A549 (cell line): Measurements from ENCODE around the gene KCP. TPM values are rescaled to one million over a fixed set of nuclear protein-coding genes. Genes with fewer than 3 reads are reported as not detected.

Experiments
- ATAC-seq, 2 experiments: fragments of 200-7000 bp in 1 of 2; fragments of >200 bp in 1 of 2; cut with Nextera tagmentation in 1 of 2; cut with Tn5 transposase in 1 of 2; 3 replicates each; pipeline versions ENCODE4 v1.8.0 to v1.9.1; 2018 to 2020; ENCODE audit warnings: mild to moderate bottlenecking in 1 of 2, moderate library complexity in 1 of 2
- CTCF ChIA-PET: fragments of 300-600 bp; sonication (Branson Sonifier 250); formaldehyde crosslinking; extraction: SDS; loops from one replicate; lab custom pipeline; 2021; ENCODE audit warnings: antibody characterized with exemption, inconsistent platforms; lab: Yijun Ruan, JAX
- POLR2A ChIA-PET: fragments of 350-600 bp; formaldehyde crosslinking; extraction: SDS; loops from one replicate; lab custom pipeline; 2021; ENCODE audit warnings: antibody characterized with exemption, inconsistent platforms; lab: Yijun Ruan, JAX
- DNase-seq, 2 experiments: peaks; one replicate each; pipeline versions ENCODE4 v3.0.0 to v3.0.0-alpha.2; 2011 to 2016; ENCODE audit warnings: low read depth in 1 of 2, low spot score in 1 of 2
- FAIRE-seq: peaks from 2 replicates; lab custom pipeline; 2011; peaks lifted over from hg19 to GRCh38; lab: Jason Lieb, UNC
- H3K27ac ChIP-seq, 2 experiments: fragments of >200 bp; sonication (Bioruptor Twin); formaldehyde crosslinking; 3 replicates each; pipeline ENCODE4 v1.5.1; 2016 to 2017
- H3K4me1 ChIP-seq: fragments of >200 bp; sonication (Bioruptor Twin); formaldehyde crosslinking; 3 replicates; pipeline ENCODE4 v1.6.1; 2016
- H3K4me2 ChIP-seq: fragments of >200 bp; sonication (Bioruptor Twin); formaldehyde crosslinking; 3 replicates; pipeline ENCODE4 v1.6.1; 2016
- H3K4me3 ChIP-seq: fragments of >200 bp; sonication (Bioruptor Twin); formaldehyde crosslinking; 3 replicates; pipeline ENCODE4 v1.5.1; 2016
- H3K9me3 ChIP-seq: fragments of >200 bp; sonication (Bioruptor Twin); formaldehyde crosslinking; 3 replicates; pipeline ENCODE4 v1.6.1; 2016
- BHLHE40 ChIP-seq: IDR thresholded peaks from 2 replicates; pipeline ENCODE4 v1.6.1; 2012; ENCODE audit warnings: low read depth, low read length, inconsistent platforms
- CBX8 ChIP-seq: fragments of 200-600 bp; sonication (generic); IDR thresholded peaks from 2 replicates; pipeline ENCODE4 v1.6.1; 2016
- CHD2 ChIP-seq: fragments of 150-350 bp; IDR thresholded peaks from 2 replicates; pipeline ENCODE4 v1.6.1; 2014; ENCODE audit warnings: low read length; ENCODE audit not compliant: partially characterized antibody
- CHD4 ChIP-seq: fragments of 200-600 bp; sonication (generic); IDR thresholded peaks from 2 replicates; pipeline ENCODE4 v1.6.1; 2016; ENCODE audit warnings: antibody characterized with exemption, mild to moderate bottlenecking, borderline replicate concordance
- E2F6 ChIP-seq: IDR thresholded peaks from 2 replicates; pipeline ENCODE4 v1.6.1; 2012; ENCODE audit warnings: low read depth, borderline replicate concordance
- EHMT2 ChIP-seq: fragments of 200-600 bp; sonication (generic); IDR thresholded peaks from 2 replicates; pipeline ENCODE4 v1.6.1; 2016; ENCODE audit warnings: antibody characterized with exemption, low read depth, mild to moderate bottlenecking, moderate library complexity
- EP300 ChIP-seq, 2 experiments: fragments of >200 bp; sonication (Bioruptor Twin); formaldehyde crosslinking; IDR thresholded peaks; 2 replicates in 1 of 2; 3 replicates in 1 of 2; pipeline ENCODE4 v1.6.1; 2016 to 2017
- FOXS1 ChIP-seq: fragments of 250-450 bp; sonication (Bioruptor Pico); IDR thresholded peaks from 2 replicates; pipeline ENCODE4 v1.5.0; 2020; ENCODE audit warnings: mild to moderate bottlenecking, moderate library complexity
- HDAC2 ChIP-seq: fragments of 200-600 bp; sonication (generic); IDR thresholded peaks from 2 replicates; pipeline ENCODE4 v1.6.1; 2016
- HEYL ChIP-seq: fragments of 250-450 bp; sonication (Bioruptor Pico); IDR thresholded peaks from 2 replicates; pipeline ENCODE4 v1.8.0; 2021; ENCODE audit warnings: mild to moderate bottlenecking, moderate library complexity
- JUN ChIP-seq, 2 experiments: fragments of >200 bp; sonication (Bioruptor Twin); formaldehyde crosslinking; IDR thresholded peaks; 2 replicates in 1 of 2; 3 replicates in 1 of 2; pipeline ENCODE4 v1.6.1; 2016 to 2017
- MAZ ChIP-seq: fragments of 150-350 bp; IDR thresholded peaks from 2 replicates; pipeline ENCODE4 v1.6.1; 2014; ENCODE audit warnings: antibody characterized with exemption, low read depth, low read length, borderline replicate concordance
- MYC ChIP-seq: IDR thresholded peaks from 2 replicates; pipeline ENCODE4 v1.6.1; 2012; ENCODE audit warnings: mild to moderate bottlenecking, inconsistent platforms, low read length, improper control_type of control experiment, borderline replicate concordance
- NR3C1 ChIP-seq: fragments of >200 bp; sonication (Bioruptor Twin); formaldehyde crosslinking; IDR thresholded peaks from 3 replicates; pipeline ENCODE4 v1.6.1; 2017
- PBX3 ChIP-seq: IDR thresholded peaks from 2 replicates; pipeline ENCODE4 v1.6.1; 2012
- POLR2A ChIP-seq: IDR thresholded peaks from 2 replicates; pipeline ENCODE4 v1.6.1; 2012; ENCODE audit warnings: mild to moderate bottlenecking, low read length
- RAD21 ChIP-seq, 2 experiments: fragments of >200 bp in 1 of 2; sonication (Bioruptor Twin) in 1 of 2; formaldehyde crosslinking in 1 of 2; IDR thresholded peaks in 1 of 2; conservative IDR thresholded peaks in 1 of 2; 2 replicates in 1 of 2; 3 replicates in 1 of 2; pipeline ENCODE4 v1.6.1; 2012 to 2018; ENCODE audit warnings: inconsistent platforms in 1 of 2
- RARB ChIP-seq: fragments of 250-450 bp; sonication (Bioruptor Pico); IDR thresholded peaks from 2 replicates; pipeline ENCODE4 v1.8.0; 2021; ENCODE audit warnings: mild to moderate bottlenecking, moderate library complexity
- RNF2 ChIP-seq: fragments of 200-600 bp; sonication (generic); IDR thresholded peaks from 2 replicates; pipeline ENCODE4 v1.6.1; 2016; ENCODE audit warnings: low read depth, mild to moderate bottlenecking, antibody characterized with exemption, moderate library complexity, borderline replicate concordance
- ZC3H11A ChIP-seq: fragments of 450-650 bp; IDR thresholded peaks from 2 replicates; pipeline ENCODE4 v1.6.1; 2014; ENCODE audit warnings: antibody characterized with exemption, mild to moderate bottlenecking
- ZFP36 ChIP-seq: fragments of 450-650 bp; IDR thresholded peaks from 2 replicates; pipeline ENCODE4 v1.6.1; 2014; ENCODE audit warnings: borderline replicate concordance; ENCODE audit not compliant: partially characterized antibody
- ZNF302 ChIP-seq: fragments of 250-450 bp; sonication (Bioruptor Pico); IDR thresholded peaks from 2 replicates; pipeline ENCODE4 v1.9.0; 2021; ENCODE audit warnings: inconsistent platforms, mild to moderate bottlenecking, moderate library complexity
- ZSCAN20 ChIP-seq: fragments of 250-450 bp; sonication (Bioruptor Pico); IDR thresholded peaks from 2 replicates; pipeline ENCODE4 v1.8.0; 2022; ENCODE audit warnings: mild to moderate bottlenecking, moderate library complexity
- WGBS: methylation state at CpG from one replicate; pipeline ENCODE4 v1.1.6; 2017; ENCODE audit errors: missing lambda C conversion rate; 5-methylcytosine and 5-hydroxymethylcytosine counted together
- polyA plus RNA-seq, 4 experiments: library from polyadenylated mRNA; depleted of rRNA in 3 of 4; stranded (reverse); fragments of >200 nt; fragmentation: RNase III in 1 of 4; extraction: RNeasy Plus Mini Kit Qiagen cat#74134 plus additional on column Dnase treatment in 1 of 4; gene quantifications; 2 replicates in 3 of 4; 3 replicates in 1 of 4; pipeline ENCODE4 v1.2.3, GENCODE V29; 2011 to 2017
- TF ChIP-seq, protein P1 (sequence below): fragments of 150-350 bp; IDR thresholded peaks from 2 replicates; pipeline ENCODE4 v1.6.1; 2014; ENCODE audit warnings: low read depth, mild to moderate bottlenecking, low read length
- TF ChIP-seq, protein P2 (sequence below): IDR thresholded peaks from 2 replicates; pipeline ENCODE4 v1.6.1; 2012

The KCP gene
- polyA plus RNA-seq, 2 of the 4 experiments (the other 2 are of a cell fraction), result 0.14 TPM; not detected in 1

- TF ChIP-seq MAZ (no peak), NR3C1 (no peak), POLR2A (no peak), CHD4 (no peak), ZC3H11A (no peak), CBX8 (no peak)
- no peak for DNase-seq
- Histone ChIP-seq H3K4me3 (no peak overlapping the region), H3K4me1 (no peaks in the 10 kb centered on the region), H3K27ac (no peak overlapping the region), H3K9me3 (no peaks in the 10 kb centered on the region), H3K4me2 (no peak overlapping the region)
- ChIA-PET CTCF (interaction anchor here (1.6 to 4.0 kb wide), 2 partner anchors 34 to 38 kb away, joined by 5 to 11 read pairs; no protein-coding TSS in a partner anchor), POLR2A (no interaction called here)
- 70% methylated on average over 5 of the region's 5 CpGs for whole genome bisulfite sequencing
- no peak for FAIRE-seq
- no peak for ATAC-seq
Measured at GRCh38 chr7:128845475-128845874, 65.0 kb downstream of the KCP start.

DNA sequence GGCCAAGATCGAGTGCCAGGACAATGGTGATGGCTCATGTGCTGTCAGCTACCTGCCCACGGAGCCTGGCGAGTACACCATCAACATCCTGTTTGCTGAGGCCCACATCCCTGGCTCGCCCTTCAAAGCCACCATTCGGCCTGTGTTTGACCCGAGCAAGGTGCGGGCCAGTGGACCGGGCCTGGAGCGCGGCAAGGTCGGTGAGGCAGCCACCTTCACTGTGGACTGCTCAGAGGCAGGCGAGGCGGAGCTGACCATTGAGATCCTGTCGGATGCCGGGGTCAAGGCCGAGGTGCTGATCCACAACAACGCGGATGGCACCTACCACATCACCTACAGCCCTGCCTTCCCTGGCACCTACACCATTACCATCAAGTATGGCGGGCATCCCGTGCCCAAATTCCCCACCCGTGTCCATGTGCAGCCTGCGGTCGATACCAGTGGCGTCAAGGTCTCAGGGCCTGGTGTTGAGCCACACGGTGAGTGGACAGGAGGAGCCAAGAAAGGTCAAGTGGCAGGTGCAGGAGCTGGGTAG is 65.7 kb downstream of the KCP start:
- CTCF ChIA-PET, result interaction anchor here (1.3 to 4.0 kb wide), 2 partner anchors 35 kb away, joined by 3 to 11 read pairs; no protein-coding TSS in a partner anchor
- Histone ChIP-seq H3K4me3 (no peak overlapping the region), H3K27ac (no peak overlapping the region), H3K4me2 (no peak overlapping the region), H3K4me1 (no peaks in the 10 kb centered on the region), H3K9me3 (no peaks in the 10 kb centered on the region)
- POLR2A ChIA-PET, result no interaction called here
- no peak for ATAC-seq
- no peak for DNase-seq
- FAIRE-seq, result no peak
- WGBS, result 90% methylated on average over 21 of the region's 25 CpGs
- no peak for TF ChIP-seq HEYL (CRISPR knock-in tag)
- no peak for TF ChIP-seq RAD21 (conservative IDR thresholded peaks at IDR 0.05 in 1 of 2, IDR thresholded peaks at IDR 0.05 in 1 of 2)
- TF ChIP-seq RARB (CRISPR knock-in tag), result no peak
- TF ChIP-seq, protein P1, sequence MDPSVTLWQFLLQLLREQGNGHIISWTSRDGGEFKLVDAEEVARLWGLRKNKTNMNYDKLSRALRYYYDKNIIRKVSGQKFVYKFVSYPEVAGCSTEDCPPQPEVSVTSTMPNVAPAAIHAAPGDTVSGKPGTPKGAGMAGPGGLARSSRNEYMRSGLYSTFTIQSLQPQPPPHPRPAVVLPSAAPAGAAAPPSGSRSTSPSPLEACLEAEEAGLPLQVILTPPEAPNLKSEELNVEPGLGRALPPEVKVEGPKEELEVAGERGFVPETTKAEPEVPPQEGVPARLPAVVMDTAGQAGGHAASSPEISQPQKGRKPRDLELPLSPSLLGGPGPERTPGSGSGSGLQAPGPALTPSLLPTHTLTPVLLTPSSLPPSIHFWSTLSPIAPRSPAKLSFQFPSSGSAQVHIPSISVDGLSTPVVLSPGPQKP, result no peak
- no peak for TF ChIP-seq JUN (IDR thresholded peaks at IDR 0.05)
- TF ChIP-seq CBX8, result no peak
- no peak for TF ChIP-seq EHMT2
- TF ChIP-seq FOXS1, result no peak
- TF ChIP-seq, protein P2, sequence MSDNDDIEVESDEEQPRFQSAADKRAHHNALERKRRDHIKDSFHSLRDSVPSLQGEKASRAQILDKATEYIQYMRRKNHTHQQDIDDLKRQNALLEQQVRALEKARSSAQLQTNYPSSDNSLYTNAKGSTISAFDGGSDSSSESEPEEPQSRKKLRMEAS, result no peak
- no peak for TF ChIP-seq E2F6
- no peak for TF ChIP-seq ZFP36

DNA sequence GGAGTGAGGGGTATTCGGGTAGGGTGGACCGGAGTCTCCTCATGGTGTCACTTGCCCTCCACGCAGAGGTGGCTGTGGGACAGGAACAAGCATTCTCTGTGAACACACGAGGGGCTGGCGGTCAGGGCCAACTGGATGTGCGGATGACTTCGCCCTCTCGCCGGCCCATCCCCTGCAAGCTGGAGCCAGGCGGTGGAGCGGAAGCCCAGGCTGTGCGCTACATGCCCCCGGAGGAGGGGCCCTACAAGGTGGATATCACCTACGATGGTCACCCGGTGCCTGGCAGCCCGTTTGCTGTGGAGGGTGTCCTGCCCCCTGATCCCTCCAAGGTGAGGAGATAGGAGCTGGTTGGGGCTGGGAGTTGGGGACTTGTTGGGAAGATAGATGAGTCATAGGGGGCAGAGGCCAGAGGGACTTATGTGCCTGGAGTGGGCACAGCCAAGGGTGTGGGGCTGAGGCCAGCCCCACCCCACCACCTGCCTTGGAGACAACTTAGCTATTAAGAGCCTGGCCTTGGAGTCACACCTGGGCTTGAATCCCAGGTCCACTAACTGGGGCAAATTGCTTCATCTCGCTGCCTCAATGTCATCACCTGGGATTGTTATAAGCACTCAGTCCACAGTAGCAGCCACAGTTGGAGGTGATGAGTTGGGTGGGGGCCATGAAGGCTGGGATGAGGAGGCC is 66.4 kb downstream of the KCP start:
- ChIA-PET POLR2A (no interaction called here), CTCF (interaction anchor here (1.0 to 2.9 kb wide), 3 partner anchors 19 to 36 kb away, joined by 3 to 8 read pairs (median 3); partner anchors contain the start of gene ATP6V1F)
- H3K4me1 ChIP-seq, result no peaks in the 10 kb centered on the region
- FAIRE-seq, result no peak
- no peak for ATAC-seq
- 85% methylated on average over 14 of the region's 17 CpGs for WGBS
- H3K27ac ChIP-seq, result no peak overlapping the region
- no peak overlapping the region for H3K4me3 ChIP-seq
- no peaks in the 10 kb centered on the region for H3K9me3 ChIP-seq
- no peak for DNase-seq
- H3K4me2 ChIP-seq, result no peak overlapping the region
- TF ChIP-seq ZSCAN20 (CRISPR knock-in tag) (no peak), JUN (IDR thresholded peaks at IDR 0.05) (no peak), RAD21 (conservative IDR thresholded peaks at IDR 0.05 in 1 of 2, IDR thresholded peaks at IDR 0.05 in 1 of 2) (no peak), MYC (no peak), HEYL (CRISPR knock-in tag) (no peak), RNF2 (no peak), ZNF302 (no peak), EHMT2 (no peak), EP300 (IDR thresholded peaks at IDR 0.05) (no peak), HDAC2 (no peak), BHLHE40 (no peak), MAZ (no peak), CHD2 (no peak), PBX3 (no peak)
- TF ChIP-seq, all 56 proteins: peak for 0
